IPS-18c (cell line): ENCODE results near the gene NDUFC1.

Source experiments
- H3K4me3 ChIP-seq: 2 replicates; pipeline ENCODE4 v1.7.0; 2013; ENCODE audit warnings: low read depth, mild to moderate bottlenecking, low read length, moderate library complexity; ENCODE audit not compliant: insufficient read depth
- H3K9me3 ChIP-seq: one replicate; pipeline ENCODE4 v1.6.1; 2013; ENCODE audit warnings: mild to moderate bottlenecking, low read length, moderate library complexity; ENCODE audit not compliant: control insufficient read depth, insufficient read depth

Gene NDUFC1

GRCh38 chr4:139304920-139305319 is 2.6 kb upstream of the NDUFC1 start:
- Histone ChIP-seq H3K4me3 (no peak overlapping the region), H3K9me3 (no peaks in the 10 kb centered on the region)

DNA sequence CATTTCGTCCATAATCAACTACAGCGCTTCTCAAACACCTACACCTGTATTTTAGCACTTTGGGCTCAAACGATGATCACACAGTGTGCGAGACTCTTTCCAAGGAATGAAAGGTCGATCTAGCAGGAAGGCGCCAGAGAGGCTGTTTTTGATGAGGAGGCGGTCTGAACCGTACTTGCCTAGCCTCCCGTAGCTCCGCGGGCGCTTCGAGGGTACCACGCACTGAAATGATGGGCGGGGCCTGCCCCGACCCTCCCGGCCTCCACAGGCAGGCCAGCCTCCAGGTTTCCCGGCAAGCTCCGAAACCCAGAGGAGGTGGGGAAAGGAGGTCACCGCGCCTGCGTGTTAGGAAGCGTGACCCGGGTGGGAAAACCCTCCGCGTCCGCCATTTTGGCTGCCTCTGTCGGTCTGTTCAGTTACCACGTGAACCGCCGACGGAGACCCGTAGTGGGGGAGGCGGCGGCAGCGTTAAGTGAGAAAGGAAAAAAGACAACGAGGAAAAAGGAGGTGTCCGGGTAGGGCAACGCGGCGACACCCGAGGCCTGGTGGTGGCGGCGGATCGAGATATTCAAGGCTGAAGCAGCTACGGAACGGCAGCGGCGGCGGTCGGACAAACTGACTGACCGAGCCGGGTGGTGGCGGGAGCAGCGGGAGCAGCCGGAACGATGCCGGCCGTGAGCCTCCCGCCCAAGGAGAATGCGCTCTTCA is 1.0 kb downstream of the NDUFC1 start, which contains the start of gene NAA15:
NAA15 (plus strand) TSS at position 393 of the 708 bp plus-strand sequence; CDS start at position 666, 273 bp downstream.
- no peaks in the 10 kb centered on the region for H3K9me3 ChIP-seq
- H3K4me3 ChIP-seq = peak within 1 kb of the TSS; percentile 96

DNA sequence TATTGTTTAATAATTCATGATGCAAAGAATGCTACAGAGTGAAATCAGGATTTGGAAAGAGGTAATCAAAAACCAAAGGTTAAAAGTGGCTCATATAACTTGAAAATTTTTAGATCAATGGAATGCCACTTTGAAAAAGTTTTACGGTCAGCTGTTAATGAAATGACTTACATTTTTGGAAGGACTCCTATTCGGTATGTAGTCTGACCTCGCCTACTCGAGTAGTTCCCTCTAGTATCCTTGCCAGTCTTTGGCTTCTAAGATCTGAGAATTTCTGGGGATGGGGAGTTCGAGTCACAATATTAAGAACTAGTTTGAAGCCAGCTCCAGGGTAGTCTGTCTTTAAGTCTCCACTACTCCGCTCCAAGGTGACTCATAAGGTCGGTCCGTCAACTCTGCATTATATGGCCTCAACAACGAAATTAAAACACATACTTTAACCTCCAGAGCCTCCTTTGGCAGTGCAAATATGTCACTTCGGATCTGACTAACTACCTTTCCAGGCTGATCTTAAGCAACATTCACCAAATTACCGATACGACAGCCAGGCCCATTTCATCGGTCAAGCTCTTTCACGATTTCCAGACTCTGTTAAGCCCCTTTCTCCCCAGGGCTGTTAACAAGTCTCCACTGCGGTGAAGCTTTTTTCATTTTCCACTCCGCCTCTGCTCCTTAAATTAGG is 1.7 kb downstream of the NDUFC1 start:
- Histone ChIP-seq H3K9me3 (no peaks in the 10 kb centered on the region), H3K4me3 (peak overlapping the region; percentile 59)

DNA sequence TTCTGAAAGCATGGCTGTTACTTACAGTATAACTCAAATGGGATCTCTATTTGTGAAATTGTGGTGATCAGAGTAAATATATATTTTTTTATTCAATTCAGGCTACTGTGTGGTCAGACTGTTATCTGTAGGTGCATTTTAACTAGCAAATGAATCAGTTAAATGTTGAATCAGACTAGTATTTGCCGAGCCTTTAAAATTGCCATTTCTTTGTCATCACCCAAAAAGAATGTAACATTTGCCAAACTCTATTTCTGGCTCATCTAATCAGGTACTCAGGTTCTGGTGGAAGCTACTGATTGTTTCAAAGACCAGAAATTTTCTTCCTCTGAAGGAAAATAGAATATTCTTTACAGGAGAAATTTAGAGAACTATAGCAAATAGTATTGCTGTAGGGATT is 2.7 kb downstream of the NDUFC1 start:
- Histone ChIP-seq H3K4me3 (no peak overlapping the region), H3K9me3 (no peaks in the 10 kb centered on the region)

- H3K9me3 ChIP-seq = no peaks in the 10 kb centered on the region
- H3K4me3 ChIP-seq = no peak overlapping the region
These were observed 5.3 kb downstream of the NDUFC1 start for GRCh38 chr4:139297001-139297410.

DNA sequence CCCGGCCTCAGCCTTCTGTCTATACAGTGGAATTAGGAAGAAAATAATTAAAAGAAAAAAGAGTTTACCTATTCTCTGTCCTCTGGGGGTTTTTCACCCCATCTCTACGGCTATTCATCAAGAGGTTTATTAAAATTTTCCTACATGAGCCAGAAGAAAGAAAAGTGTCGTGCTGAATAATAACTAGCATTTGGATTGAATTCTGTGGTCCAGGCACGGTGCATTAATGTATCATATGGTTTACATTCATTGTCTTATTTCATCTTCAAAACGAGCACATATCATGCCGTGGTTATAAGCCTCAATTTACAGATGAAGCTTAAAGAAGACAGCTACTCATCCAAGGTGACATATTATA is 6.4 kb downstream of the NDUFC1 start:
- H3K4me3 ChIP-seq = peak overlapping the region; percentile 67; the same call in 1 of the 2 replicates
- H3K9me3 ChIP-seq = no peaks in the 10 kb centered on the region

- Histone ChIP-seq H3K4me3 (peak overlapping the region; percentile 67), H3K9me3 (no peaks in the 10 kb centered on the region)
These were observed 6.9 kb downstream of the NDUFC1 start for GRCh38 chr4:139295206-139295941.

GRCh38 chr4:139286186-139286698 is 16.0 kb downstream of the NDUFC1 start:
- Histone ChIP-seq H3K9me3 (no peaks in the 10 kb centered on the region), H3K4me3 (no peak overlapping the region)

DNA sequence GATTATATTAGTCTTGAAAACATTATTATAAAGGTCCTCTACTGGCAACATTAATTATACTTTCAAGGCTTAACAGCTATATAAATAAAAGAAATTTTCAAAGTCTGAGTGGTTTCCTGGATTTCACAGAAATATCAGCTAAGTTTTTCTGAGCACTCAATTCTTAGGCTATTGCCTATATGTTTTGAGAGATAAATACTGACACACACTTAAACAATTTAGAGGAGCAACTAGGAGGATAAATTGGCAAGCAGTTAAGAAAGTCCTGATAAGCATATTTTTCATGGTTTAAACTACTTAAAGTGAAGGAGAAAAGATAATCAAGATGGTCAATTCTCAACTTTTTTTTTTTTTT is 19.6 kb downstream of the NDUFC1 start:
- no peak overlapping the region for H3K4me3 ChIP-seq

GRCh38 chr4:139282065-139282720 is 20.1 kb downstream of the NDUFC1 start:
- Histone ChIP-seq H3K9me3 (no peaks in the 10 kb centered on the region), H3K4me3 (no peak overlapping the region)

More for the DNA sequence above, 19.6 kb downstream of the NDUFC1 start:
- H3K9me3 ChIP-seq = no peaks in the 10 kb centered on the region

GRCh38 chr4:139279760-139280620 is 22.3 kb downstream of the NDUFC1 start, which contains the start of gene MGARP:
TSS of gene MGARP (minus strand) at chr4:139280225. CDS start at chr4:139280158, 67 bp downstream.
- no peaks in the 10 kb centered on the region for H3K9me3 ChIP-seq
- peak within 1 kb of the TSS; percentile 59; the same call in 1 of the 2 replicates for H3K4me3 ChIP-seq

- peak overlapping the region; percentile 59; the same call in 1 of the 2 replicates for H3K4me3 ChIP-seq
- no peaks in the 10 kb centered on the region for H3K9me3 ChIP-seq
These were observed 23.1 kb downstream of the NDUFC1 start for GRCh38 chr4:139278912-139279759.

DNA sequence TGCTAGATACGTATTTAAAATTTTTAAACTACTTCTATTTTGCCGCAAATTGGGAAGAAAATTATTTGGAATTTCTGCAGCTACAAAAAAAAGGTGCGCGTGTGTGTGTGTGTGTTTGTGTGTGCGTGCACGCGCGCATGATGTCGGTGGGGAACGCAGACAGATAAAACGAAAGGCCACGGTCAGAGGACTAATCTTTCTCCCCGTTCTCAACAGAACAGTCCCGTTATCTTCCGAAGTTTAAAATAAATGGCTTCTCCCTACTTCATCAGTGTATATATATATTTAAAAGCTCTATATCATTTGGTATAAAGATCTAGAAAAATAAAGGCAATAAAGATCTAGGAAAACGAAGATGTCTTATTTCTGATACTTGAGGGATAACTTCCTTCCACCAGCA is 23.8 kb downstream of the NDUFC1 start:
- H3K9me3 ChIP-seq = no peaks in the 10 kb centered on the region
- H3K4me3 ChIP-seq = no peak overlapping the region; the same call in 1 of the 2 replicates

DNA sequence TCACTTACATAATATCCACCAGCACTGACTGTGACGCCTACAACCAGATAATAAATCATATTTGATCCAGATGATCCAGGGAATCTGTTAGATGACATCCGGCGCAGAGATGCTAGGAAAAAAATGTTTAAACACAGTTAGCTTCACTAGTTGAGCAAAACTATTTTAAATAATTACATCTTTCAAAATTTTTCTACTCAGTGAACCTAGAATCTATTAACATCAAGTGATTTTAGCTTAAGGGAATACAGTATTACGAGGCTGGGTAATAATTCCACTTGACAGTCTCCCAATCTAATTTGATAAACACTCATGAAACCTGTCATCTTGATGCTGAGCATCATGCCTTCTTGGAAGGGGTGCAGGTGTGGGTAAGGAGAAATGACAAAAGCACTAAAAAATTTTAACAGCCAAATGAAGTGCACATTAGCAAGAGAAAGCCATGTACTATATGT is 27.0 kb downstream of the NDUFC1 start:
- no peaks in the 10 kb centered on the region for H3K9me3 ChIP-seq
- H3K4me3 ChIP-seq = no peak overlapping the region

DNA sequence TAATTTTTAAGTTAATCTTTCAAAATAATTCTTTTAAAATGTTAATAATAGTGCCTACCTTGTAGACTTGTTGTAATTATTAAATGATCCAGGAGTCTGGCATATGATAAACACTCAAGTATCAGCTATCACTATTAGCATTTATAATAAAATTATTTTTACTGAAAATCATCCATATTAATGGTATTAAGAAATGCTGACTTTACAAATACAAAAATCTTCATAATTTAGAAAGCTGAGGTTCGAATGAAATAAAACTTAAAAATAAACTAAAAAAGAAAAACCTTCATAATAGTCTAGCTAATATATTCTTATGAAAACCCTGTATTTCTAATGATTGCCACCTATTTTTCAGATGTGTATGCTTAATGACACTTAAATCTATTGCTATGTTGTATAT is 27.5 kb downstream of the NDUFC1 start:
- Histone ChIP-seq H3K9me3 (no peaks in the 10 kb centered on the region), H3K4me3 (no peak overlapping the region)
